NB4 (cell line): ENCODE data around the gene NKAPD1.
"Not testable (repeated sequence)": the region's sequence is repeated elsewhere in the genome, so short reads cannot be mapped to it uniquely, and the experiment has no call there.

ENCODE experiments used
- DNase-seq: peaks from one replicate; pipeline ENCODE4 v3.0.0; 2010; ENCODE audit warnings: low read depth
- H3K4me3 ChIP-seq: one replicate; pipeline ENCODE4 v1.5.1; 2011; ENCODE audit warnings: mild to moderate bottlenecking, low read depth, low read length, moderate library complexity
- MYC ChIP-seq: IDR thresholded peaks from 2 replicates; pipeline ENCODE4 v1.6.1; 2011; ENCODE audit warnings: low read depth, low read length
- POLR2A ChIP-seq: IDR thresholded peaks from 2 replicates; pipeline ENCODE4 v1.6.1; 2011; ENCODE audit warnings: mild to moderate bottlenecking; ENCODE audit not compliant: insufficient read length; ENCODE audit errors: extremely low read depth
- TF ChIP-seq, protein P1 (sequence below): IDR thresholded peaks from 2 replicates; pipeline ENCODE4 v1.6.1; 2011; ENCODE audit warnings: low read depth, low read length
- TF ChIP-seq, protein P2 (sequence below): IDR thresholded peaks from one replicate; pipeline ENCODE4 v1.5.1; 2012; ENCODE audit warnings: low read depth, low read length

Gene NKAPD1, protein sequence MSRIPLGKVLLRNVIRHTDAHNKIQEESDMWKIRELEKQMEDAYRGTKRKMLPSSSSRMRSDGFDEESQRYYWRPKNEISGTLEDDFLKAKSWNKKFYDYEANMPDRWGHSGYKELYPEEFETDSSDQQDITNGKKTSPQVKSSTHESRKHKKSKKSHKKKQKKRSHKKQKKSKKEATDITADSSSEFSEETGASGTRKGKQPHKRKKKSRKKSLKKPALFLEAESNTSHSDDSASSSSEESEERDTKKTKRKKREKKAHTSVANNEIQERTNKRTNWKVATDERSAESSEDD

DNA sequence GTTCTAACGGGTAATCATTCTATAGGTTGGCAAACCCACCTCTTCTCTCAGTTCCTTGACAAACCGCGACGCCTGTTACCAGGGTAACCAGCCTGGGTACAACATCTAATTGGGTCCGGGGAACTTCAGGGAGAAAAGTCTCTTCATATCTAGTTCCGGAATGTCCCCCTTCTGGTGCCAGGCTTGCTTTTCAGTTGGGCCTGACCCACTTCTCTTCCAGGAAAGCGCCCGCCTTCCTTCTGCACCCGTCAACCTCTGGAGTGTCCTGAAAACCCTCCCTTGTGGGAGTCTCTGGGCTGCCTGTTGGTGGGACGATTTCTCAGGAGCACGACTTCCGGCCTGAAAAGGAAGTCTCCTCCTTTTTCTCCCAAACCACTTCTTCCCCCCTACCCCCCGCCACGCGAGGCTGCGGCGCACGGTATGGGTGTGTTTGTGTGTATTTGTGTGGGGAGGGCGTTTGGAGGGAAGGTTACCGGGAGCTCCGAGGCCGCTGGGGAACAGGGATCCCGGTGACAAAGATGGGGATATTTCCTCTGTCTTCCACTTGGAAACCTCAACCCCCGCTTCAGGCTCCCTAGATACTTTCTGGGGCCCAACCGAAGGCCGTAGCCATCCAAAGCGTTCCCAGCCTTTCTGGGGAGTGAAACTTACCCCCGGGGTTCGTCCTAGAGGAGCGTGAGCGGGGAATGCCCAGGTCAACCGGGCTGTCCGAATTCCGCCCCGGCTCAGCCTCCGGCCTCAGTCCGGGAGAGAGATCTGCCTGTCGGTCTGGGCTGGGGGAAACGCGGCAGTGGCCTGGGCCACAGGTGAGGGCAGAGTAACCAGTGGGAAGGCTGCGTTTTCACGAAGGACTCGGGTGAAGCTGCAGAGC lies at the start of gene NKAPD1, which contains the start of gene PIH1D2:
Gene NKAPD1 (plus strand): TSS at position 359 of the 871 bp plus-strand sequence. CDS start 1,276 bp downstream, outside the sequence.
Gene PIH1D2 (minus strand): TSS at position 77 of the 871 bp plus-strand sequence. CDS start 843 bp downstream, outside the sequence.
- TF ChIP-seq POLR2A (peak; percentile 56), MYC (peak; percentile 90)
- TF ChIP-seq, protein P1, sequence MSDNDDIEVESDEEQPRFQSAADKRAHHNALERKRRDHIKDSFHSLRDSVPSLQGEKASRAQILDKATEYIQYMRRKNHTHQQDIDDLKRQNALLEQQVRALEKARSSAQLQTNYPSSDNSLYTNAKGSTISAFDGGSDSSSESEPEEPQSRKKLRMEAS: peak; percentile 74
- TF ChIP-seq, protein P2, sequence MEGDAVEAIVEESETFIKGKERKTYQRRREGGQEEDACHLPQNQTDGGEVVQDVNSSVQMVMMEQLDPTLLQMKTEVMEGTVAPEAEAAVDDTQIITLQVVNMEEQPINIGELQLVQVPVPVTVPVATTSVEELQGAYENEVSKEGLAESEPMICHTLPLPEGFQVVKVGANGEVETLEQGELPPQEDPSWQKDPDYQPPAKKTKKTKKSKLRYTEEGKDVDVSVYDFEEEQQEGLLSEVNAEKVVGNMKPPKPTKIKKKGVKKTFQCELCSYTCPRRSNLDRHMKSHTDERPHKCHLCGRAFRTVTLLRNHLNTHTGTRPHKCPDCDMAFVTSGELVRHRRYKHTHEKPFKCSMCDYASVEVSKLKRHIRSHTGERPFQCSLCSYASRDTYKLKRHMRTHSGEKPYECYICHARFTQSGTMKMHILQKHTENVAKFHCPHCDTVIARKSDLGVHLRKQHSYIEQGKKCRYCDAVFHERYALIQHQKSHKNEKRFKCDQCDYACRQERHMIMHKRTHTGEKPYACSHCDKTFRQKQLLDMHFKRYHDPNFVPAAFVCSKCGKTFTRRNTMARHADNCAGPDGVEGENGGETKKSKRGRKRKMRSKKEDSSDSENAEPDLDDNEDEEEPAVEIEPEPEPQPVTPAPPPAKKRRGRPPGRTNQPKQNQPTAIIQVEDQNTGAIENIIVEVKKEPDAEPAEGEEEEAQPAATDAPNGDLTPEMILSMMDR: no peak
- peak within 1 kb of the TSS; percentile 78 for H3K4me3 ChIP-seq

DNA sequence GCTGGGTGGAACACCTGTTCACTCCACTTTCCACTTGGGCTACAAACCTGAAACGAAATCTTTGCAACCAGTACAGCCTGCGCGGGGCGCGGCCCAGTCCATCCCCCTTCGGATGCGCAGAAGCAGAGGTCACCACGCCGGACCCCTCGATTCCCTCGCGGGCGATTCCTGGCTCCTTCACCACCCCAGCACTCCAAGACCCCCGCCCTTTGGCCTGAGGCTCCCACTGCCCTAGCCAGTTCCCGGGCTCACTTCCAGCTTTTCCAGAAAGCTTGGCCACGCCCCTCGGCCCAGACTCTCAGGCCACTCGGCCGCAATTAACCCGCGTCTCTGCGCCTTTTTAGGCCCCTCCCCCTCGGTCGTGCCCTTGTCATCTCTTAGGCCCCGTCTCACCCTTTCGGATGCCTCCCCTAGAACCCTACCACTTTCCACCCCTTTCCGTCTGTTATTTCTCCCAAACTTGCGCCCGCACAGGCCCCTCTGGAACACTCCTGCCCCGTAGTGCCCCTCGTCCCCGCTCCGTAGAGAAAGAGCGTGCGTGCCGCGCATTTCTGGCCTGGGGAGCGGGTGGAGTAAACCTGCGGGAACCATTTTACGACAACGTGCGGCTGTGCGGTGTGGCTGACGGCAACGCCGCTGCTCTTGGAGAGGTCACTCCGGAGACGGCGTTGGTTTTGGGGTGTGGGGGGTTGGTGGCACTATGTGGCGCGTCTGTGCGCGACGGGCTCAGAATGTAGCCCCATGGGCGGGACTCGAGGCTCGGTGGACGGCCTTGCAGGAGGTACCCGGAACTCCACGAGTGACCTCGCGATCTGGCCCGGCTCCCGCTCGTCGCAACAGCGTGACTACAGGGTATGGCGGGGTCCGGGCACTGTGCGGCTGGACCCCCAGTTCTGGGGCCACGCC lies 49.1 kb upstream of the NKAPD1 start, which contains the start of gene DLAT:
Gene DLAT (plus strand): TSS at position 636 of the 906 bp plus-strand sequence. CDS start 65 bp downstream, at position 701.
- H3K4me3 ChIP-seq: peak within 1 kb of the TSS; percentile 83
- DNase-seq: peak; percentile 96
- TF ChIP-seq, protein P1: peak; percentile 85
- TF ChIP-seq, protein P2: no peak
- peak; percentile 90 for TF ChIP-seq MYC
- TF ChIP-seq POLR2A: peak; percentile 90

More for the DNA sequence above, at the start of gene NKAPD1, which contains the start of gene PIH1D2:
- DNase-seq: peak; percentile 91

DNA sequence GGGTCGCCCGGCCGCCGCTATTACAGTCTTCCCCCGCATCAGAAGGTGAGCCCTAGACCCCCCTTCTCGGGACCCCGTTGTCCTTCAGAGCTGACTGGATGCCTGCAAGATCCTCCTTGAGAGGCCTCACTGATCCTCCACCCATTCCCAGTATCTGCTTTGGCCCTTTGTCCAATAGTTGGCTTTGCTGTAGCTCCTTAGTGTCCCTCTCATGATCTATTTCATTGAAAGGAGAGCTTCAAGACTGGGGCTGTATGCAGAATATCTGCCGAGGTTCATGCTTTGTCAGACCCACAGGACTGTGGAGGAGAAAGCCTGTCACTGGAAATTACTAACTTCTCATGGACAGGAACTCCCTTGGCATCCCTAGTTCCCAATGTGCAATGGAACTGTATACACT lies 48.4 kb upstream of the NKAPD1 start:
- peak overlapping the region; percentile 83 for H3K4me3 ChIP-seq
- TF ChIP-seq, protein P1: no peak
- no peak for TF ChIP-seq POLR2A
- TF ChIP-seq MYC: no peak
- TF ChIP-seq, protein P2: no peak
- peak; percentile 50 for DNase-seq

DNA sequence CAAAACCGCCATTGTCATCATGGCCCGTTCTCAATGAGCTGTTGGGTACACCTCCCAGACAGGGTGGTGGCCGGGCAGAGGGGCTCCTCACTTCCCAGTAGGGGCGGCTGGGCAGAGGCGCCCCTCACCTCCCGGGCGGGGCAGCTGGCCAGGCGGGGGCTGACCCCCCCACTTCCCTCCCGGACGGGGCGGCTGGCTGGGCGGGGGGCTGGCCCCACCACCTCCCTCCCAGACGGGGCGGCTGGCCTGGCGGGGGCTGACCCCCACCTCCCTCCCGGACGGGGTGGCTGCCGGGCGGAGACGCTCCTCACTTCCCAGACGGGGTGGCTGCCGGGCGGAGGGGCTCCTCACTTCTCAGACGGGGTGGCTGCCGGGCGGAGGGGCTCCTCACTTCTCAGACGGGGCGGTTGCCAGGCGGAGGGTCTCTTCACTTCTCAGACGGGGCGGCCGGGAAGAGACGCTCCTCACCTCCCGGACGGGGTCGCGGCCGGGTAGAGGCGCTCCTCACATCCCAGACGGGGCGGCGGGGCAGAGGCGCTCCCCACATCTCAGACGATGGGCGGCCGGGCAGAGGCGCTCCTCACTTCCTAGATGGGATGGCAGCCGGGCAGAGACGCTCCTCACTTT lies 47.2 kb upstream of the NKAPD1 start:
- not testable (repeated sequence) for H3K4me3 ChIP-seq, DNase-seq

DNA sequence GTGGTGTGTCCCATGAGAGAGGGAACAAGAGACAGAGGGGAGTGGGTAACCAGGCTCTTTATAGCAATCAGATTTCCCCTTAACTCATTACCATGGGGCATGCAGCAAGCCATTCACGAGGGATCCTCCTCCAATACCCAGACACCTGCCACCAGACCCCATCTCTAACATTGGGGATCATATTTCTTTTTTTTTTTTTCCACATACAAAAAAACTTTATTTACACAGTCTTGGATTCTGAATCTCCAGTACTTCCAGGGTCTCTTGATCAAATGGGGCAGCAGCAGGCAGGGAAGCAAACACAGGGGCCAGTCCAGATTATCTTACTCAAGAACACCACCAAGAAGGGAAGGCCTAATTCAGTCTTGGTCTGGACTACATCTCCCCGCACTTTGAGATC lies 44.6 kb upstream of the NKAPD1 start:
- TF ChIP-seq, protein P2: no peak
- TF ChIP-seq POLR2A (no peak), MYC (no peak)
- TF ChIP-seq, protein P1: no peak
- no peak overlapping the region for H3K4me3 ChIP-seq
- no peak for DNase-seq
